ENCODE data around the gene ARRB1.

- no peak for TF ChIP-seq CTCF (IDR thresholded peaks at IDR 0.05; ENCODE audit: low read depth, low read length)
- TF ChIP-seq EZH2phosphoT487 (IDR thresholded peaks at IDR 0.05; ENCODE audit: low read depth) = no peak
Measured at GRCh38 chr11:75292943-75293342, 58.5 kb downstream of the ARRB1 start.

Data from OCI-LY3 (cell line).